OCI-LY1 (cell line): ENCODE measurements around the gene TAB2.

ENCODE experiments used
- EZH2 ChIP-seq: fragments of 200-600 bp; sonication (generic), shearing (Covaris generic); IDR thresholded peaks from 2 replicates; pipeline ENCODE4 v1.8.0; 2017; ENCODE audit warnings: borderline replicate concordance, mixed run types, mild to moderate bottlenecking, antibody characterized with exemption, low read length, moderate library complexity, mixed read lengths
- TF ChIP-seq, protein P1 (sequence below): fragments of 200-600 bp; sonication (generic), shearing (Covaris generic); IDR thresholded peaks from 2 replicates; pipeline ENCODE4 v1.5.1; 2017; ENCODE audit warnings: mild to moderate bottlenecking, antibody characterized with exemption, low read length, moderate library complexity, mixed read lengths

DNA sequence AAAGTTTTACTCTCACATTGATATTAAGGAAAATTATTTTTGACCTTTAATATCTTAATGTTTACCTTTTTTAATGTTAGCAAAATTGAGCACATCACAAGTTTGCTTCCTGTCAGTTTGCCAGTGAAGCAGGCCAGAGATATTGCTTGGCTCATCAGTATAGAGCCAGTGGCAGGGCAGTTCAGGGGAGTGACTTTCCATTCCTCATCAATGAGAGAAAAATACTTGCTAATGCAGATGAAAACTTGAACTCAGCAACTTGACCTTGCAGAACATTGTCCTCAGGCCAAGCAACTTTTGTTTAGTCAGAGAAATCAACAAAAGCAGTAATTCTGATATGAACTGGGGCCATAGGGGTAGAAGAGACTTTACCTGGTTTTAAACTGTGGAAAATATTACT lies 6.9 kb downstream of the TAB2 start:
- TF ChIP-seq, protein P1, sequence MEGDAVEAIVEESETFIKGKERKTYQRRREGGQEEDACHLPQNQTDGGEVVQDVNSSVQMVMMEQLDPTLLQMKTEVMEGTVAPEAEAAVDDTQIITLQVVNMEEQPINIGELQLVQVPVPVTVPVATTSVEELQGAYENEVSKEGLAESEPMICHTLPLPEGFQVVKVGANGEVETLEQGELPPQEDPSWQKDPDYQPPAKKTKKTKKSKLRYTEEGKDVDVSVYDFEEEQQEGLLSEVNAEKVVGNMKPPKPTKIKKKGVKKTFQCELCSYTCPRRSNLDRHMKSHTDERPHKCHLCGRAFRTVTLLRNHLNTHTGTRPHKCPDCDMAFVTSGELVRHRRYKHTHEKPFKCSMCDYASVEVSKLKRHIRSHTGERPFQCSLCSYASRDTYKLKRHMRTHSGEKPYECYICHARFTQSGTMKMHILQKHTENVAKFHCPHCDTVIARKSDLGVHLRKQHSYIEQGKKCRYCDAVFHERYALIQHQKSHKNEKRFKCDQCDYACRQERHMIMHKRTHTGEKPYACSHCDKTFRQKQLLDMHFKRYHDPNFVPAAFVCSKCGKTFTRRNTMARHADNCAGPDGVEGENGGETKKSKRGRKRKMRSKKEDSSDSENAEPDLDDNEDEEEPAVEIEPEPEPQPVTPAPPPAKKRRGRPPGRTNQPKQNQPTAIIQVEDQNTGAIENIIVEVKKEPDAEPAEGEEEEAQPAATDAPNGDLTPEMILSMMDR, result no peak
- no peak for TF ChIP-seq EZH2
